GM23338 (cell line): ENCODE measurements around the gene NHSL1. TPM values are rescaled to one million over a fixed set of nuclear protein-coding genes. Genes with fewer than 3 reads are reported as not detected.

Source experiments
- ATAC-seq: fragments of 200-7000 bp; cut with Tn5 transposase; 3 replicates; pipeline ENCODE4 v1.9.1; 2020
- DNase-seq: peaks from one replicate; pipeline ENCODE4 v3.0.0-alpha.2; 2015; ENCODE audit warnings: low spot score
- H2AFZ ChIP-seq: fragments of 200-600 bp; sonication (generic); 2 replicates; pipeline ENCODE4 v1.8.0; 2016; ENCODE audit warnings: antibody characterized with exemption, mild to moderate bottlenecking, moderate library complexity
- H3F3A ChIP-seq: fragments of 200-600 bp; sonication (generic); replicated peaks from 2 replicates; pipeline ENCODE4 v1.8.0; 2017; ENCODE audit warnings: antibody characterized with exemption, mixed run types, low read depth
- H3K27ac ChIP-seq: fragments of 200-600 bp; sonication (generic); 2 replicates; pipeline ENCODE4 v1.6.1; 2016; ENCODE audit warnings: low read depth
- H3K27me3 ChIP-seq: fragments of 200-600 bp; sonication (generic); 2 replicates; pipeline ENCODE4 v1.8.0; 2016; ENCODE audit warnings: mild to moderate bottlenecking, mixed run types, moderate library complexity; ENCODE audit not compliant: insufficient read depth
- H3K36me3 ChIP-seq: fragments of 200-600 bp; sonication (generic); 2 replicates; pipeline ENCODE4 v1.8.0; 2016; ENCODE audit warnings: mild to moderate bottlenecking; ENCODE audit not compliant: insufficient read depth
- H3K4me1 ChIP-seq: fragments of 200-600 bp; sonication (generic); 2 replicates; pipeline ENCODE4 v1.8.0; 2016; ENCODE audit warnings: mild to moderate bottlenecking, moderate library complexity; ENCODE audit not compliant: insufficient read depth
- H3K4me2 ChIP-seq: fragments of 200-600 bp; sonication (generic); 2 replicates; pipeline ENCODE4 v1.7.1; 2017; ENCODE audit warnings: mixed run types
- H3K4me3 ChIP-seq: fragments of 200-600 bp; sonication (generic); 2 replicates; pipeline ENCODE4 v1.6.1; 2016; ENCODE audit warnings: mixed run types
- H3K79me2 ChIP-seq: fragments of 200-600 bp; sonication (generic); replicated peaks from 2 replicates; pipeline ENCODE4 v1.8.0; 2017; ENCODE audit warnings: mild to moderate bottlenecking; ENCODE audit not compliant: insufficient read depth
- H3K9me2 ChIP-seq: fragments of 200-600 bp; sonication (generic); 2 replicates; pipeline ENCODE4 v1.8.0; 2017; ENCODE audit not compliant: insufficient read depth
- H4K20me1 ChIP-seq: fragments of 200-600 bp; sonication (generic); replicated peaks from 2 replicates; pipeline ENCODE4 v1.8.0; 2017; ENCODE audit warnings: mild to moderate bottlenecking; ENCODE audit not compliant: insufficient read depth
- H3K27ac Mint-ChIP-seq: 2 replicates; pipeline ENCODE4 v1.8.0; 2020; ENCODE audit warnings: inconsistent platforms, mild to moderate bottlenecking, moderate library complexity, mixed read lengths
- H3K27me3 Mint-ChIP-seq: 3 replicates; pipeline ENCODE4 v1.8.0; 2022; ENCODE audit warnings: low read depth, mild to moderate bottlenecking, moderate library complexity, mixed read lengths, inconsistent platforms; ENCODE audit not compliant: insufficient read depth, poor library complexity
- H3K36me3 Mint-ChIP-seq: 3 replicates; pipeline ENCODE4 v1.8.0; 2021; ENCODE audit warnings: low read depth, mild to moderate bottlenecking, inconsistent platforms, moderate library complexity, mixed read lengths
- H3K4me1 Mint-ChIP-seq: 3 replicates; pipeline ENCODE4 v1.8.0; 2020; ENCODE audit warnings: mild to moderate bottlenecking, inconsistent platforms, mixed read lengths
- H3K4me3 Mint-ChIP-seq: 3 replicates; pipeline ENCODE4 v1.8.0; 2021; ENCODE audit warnings: moderate library complexity, mild to moderate bottlenecking, inconsistent platforms, mixed read lengths
- H3K9me3 Mint-ChIP-seq: 3 replicates; pipeline ENCODE4 v1.8.0; 2020; ENCODE audit warnings: moderate library complexity, mild to moderate bottlenecking, inconsistent platforms, mixed read lengths
- CREB1 ChIP-seq: fragments of 250-450 bp; sonication (Bioruptor Pico); IDR thresholded peaks from 2 replicates; pipeline ENCODE4 v1.5.0; 2020; ENCODE audit warnings: low read depth, mild to moderate bottlenecking, moderate library complexity
- NANOG ChIP-seq: IDR thresholded peaks from 2 replicates; pipeline ENCODE4 v1.6.1; 2016; ENCODE audit warnings: antibody characterized with exemption, borderline replicate concordance
- polyA plus RNA-seq: library from polyadenylated mRNA; unstranded; fragments of >200 nt; fragmentation: Nextera tagmentation; extraction: Ambion mirVana; gene quantifications from 2 replicates; pipeline ENCODE4 v1.2.1, GENCODE V29; 2016
- total RNA-seq: library from RNA; depleted of rRNA; stranded (reverse); fragments of >200 nt; shearing (Covaris generic); gene quantifications from 2 replicates; pipeline ENCODE4 v1.2.3, GENCODE V29; 2014
- TF ChIP-seq, protein P1 (sequence below): fragments of 250-450 bp; sonication (Bioruptor Pico); IDR thresholded peaks from 2 replicates; pipeline ENCODE4 v1.5.0; 2020; ENCODE audit warnings: mild to moderate bottlenecking, moderate library complexity
- TF ChIP-seq, protein P2 (sequence below): IDR thresholded peaks from one replicate; pipeline ENCODE4 v1.6.1; 2018; ENCODE audit warnings: antibody characterized with exemption; ENCODE audit not compliant: unreplicated experiment
- TF ChIP-seq, protein P3 (sequence below), 2 experiments: fragments of 200-600 bp in 1 of 2; sonication (generic) in 1 of 2; conservative IDR thresholded peaks; 2 replicates each; pipeline versions ENCODE4 v1.5.1 to v1.6.1; 2016 to 2017; ENCODE audit warnings: antibody characterized with exemption in 2 of 2, low read depth in 2 of 2, mild to moderate bottlenecking in 2 of 2, moderate library complexity in 1 of 2

Gene NHSL1
- total and polyA plus RNA-seq, 2 experiments from 2014 or later = 11.2 to 24.5 TPM

DNA sequence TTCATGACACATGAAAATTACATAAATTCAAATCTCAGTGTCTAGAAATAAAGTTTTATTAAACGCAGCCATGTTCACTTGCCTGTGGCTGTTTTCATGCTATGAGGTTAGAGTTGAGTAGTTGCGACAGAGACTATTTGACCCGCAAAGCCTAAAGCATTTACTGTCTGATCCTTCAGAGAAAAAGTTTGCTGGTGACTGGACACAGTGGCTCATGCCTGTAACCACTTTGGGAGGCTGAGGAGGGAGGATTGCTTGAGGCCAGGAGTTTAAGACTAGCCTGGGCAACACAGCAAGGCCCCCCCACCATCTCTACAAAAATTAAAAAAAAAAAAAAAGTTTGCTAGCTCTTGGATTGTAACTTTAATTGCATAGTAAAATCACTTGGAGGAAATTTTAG lies 112.4 kb downstream of the NHSL1 start (continued):
- TF ChIP-seq, protein P1, sequence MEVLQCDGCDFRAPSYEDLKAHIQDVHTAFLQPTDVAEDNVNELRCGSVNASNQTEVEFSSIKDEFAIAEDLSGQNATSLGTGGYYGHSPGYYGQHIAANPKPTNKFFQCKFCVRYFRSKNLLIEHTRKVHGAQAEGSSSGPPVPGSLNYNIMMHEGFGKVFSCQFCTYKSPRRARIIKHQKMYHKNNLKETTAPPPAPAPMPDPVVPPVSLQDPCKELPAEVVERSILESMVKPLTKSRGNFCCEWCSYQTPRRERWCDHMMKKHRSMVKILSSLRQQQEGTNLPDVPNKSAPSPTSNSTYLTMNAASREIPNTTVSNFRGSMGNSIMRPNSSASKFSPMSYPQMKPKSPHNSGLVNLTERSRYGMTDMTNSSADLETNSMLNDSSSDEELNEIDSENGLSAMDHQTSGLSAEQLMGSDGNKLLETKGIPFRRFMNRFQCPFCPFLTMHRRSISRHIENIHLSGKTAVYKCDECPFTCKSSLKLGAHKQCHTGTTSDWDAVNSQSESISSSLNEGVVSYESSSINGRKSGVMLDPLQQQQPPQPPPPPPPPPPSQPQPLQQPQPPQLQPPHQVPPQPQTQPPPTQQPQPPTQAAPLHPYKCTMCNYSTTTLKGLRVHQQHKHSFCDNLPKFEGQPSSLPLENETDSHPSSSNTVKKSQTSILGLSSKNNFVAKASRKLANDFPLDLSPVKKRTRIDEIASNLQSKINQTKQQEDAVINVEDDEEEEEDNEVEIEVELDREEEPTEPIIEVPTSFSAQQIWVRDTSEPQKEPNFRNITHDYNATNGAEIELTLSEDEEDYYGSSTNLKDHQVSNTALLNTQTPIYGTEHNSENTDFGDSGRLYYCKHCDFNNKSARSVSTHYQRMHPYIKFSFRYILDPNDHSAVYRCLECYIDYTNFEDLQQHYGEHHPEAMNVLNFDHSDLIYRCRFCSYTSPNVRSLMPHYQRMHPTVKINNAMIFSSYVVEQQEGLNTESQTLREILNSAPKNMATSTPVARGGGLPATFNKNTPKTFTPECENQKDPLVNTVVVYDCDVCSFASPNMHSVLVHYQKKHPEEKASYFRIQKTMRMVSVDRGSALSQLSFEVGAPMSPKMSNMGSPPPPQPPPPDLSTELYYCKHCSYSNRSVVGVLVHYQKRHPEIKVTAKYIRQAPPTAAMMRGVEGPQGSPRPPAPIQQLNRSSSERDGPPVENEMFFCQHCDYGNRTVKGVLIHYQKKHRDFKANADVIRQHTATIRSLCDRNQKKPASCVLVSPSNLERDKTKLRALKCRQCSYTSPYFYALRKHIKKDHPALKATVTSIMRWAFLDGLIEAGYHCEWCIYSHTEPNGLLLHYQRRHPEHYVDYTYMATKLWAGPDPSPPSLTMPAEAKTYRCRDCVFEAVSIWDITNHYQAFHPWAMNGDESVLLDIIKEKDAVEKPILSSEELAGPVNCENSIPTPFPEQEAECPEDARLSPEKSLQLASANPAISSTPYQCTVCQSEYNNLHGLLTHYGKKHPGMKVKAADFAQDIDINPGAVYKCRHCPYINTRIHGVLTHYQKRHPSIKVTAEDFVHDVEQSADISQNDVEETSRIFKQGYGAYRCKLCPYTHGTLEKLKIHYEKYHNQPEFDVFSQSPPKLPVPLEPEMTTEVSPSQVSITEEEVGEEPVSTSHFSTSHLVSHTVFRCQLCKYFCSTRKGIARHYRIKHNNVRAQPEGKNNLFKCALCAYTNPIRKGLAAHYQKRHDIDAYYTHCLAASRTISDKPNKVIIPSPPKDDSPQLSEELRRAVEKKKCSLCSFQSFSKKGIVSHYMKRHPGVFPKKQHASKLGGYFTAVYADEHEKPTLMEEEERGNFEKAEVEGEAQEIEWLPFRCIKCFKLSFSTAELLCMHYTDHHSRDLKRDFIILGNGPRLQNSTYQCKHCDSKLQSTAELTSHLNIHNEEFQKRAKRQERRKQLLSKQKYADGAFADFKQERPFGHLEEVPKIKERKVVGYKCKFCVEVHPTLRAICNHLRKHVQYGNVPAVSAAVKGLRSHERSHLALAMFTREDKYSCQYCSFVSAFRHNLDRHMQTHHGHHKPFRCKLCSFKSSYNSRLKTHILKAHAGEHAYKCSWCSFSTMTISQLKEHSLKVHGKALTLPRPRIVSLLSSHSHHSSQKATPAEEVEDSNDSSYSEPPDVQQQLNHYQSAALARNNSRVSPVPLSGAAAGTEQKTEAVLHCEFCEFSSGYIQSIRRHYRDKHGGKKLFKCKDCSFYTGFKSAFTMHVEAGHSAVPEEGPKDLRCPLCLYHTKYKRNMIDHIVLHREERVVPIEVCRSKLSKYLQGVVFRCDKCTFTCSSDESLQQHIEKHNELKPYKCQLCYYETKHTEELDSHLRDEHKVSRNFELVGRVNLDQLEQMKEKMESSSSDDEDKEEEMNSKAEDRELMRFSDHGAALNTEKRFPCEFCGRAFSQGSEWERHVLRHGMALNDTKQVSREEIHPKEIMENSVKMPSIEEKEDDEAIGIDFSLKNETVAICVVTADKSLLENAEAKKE (CRISPR knock-in tag) = no peak
- TF ChIP-seq, protein P2, sequence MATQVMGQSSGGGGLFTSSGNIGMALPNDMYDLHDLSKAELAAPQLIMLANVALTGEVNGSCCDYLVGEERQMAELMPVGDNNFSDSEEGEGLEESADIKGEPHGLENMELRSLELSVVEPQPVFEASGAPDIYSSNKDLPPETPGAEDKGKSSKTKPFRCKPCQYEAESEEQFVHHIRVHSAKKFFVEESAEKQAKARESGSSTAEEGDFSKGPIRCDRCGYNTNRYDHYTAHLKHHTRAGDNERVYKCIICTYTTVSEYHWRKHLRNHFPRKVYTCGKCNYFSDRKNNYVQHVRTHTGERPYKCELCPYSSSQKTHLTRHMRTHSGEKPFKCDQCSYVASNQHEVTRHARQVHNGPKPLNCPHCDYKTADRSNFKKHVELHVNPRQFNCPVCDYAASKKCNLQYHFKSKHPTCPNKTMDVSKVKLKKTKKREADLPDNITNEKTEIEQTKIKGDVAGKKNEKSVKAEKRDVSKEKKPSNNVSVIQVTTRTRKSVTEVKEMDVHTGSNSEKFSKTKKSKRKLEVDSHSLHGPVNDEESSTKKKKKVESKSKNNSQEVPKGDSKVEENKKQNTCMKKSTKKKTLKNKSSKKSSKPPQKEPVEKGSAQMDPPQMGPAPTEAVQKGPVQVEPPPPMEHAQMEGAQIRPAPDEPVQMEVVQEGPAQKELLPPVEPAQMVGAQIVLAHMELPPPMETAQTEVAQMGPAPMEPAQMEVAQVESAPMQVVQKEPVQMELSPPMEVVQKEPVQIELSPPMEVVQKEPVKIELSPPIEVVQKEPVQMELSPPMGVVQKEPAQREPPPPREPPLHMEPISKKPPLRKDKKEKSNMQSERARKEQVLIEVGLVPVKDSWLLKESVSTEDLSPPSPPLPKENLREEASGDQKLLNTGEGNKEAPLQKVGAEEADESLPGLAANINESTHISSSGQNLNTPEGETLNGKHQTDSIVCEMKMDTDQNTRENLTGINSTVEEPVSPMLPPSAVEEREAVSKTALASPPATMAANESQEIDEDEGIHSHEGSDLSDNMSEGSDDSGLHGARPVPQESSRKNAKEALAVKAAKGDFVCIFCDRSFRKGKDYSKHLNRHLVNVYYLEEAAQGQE = no peak

DNA sequence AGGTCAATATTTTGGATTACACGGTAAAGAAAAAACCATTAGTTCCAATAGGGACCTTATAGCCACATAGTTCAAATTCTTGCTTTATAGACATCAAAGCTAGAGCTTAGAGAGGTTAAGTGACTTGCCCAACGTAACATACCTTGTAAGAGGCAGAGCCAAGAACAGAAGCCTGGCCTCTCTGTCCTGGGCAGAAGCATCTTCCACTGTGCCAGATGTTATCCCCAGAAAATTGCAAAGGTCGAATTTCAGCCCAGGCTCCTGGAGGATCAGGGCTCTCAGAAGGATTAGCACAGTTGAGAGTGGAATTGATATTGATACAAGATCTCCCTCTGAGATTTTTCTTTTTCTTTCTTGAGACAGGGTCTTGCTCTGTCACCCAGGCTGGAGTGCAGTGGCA lies 115.5 kb downstream of the NHSL1 start:
- H2AFZ ChIP-seq = no peak overlapping the region
- H3K27me3 ChIP-seq = no peaks in the 10 kb centered on the region
- no peak overlapping the region for H3K4me2 ChIP-seq
- Mint-ChIP-seq H3K9me3 (no peaks in the 10 kb centered on the region), H3K27ac (no peak overlapping the region), H3K27me3 (peaks cover 8% of the 10 kb centered on the region), H3K36me3 (no peaks in the 10 kb centered on the region), H3K4me1 (peaks cover 22% of the 10 kb centered on the region), H3K4me3 (no peak overlapping the region)
- H3K79me2 ChIP-seq = no peaks in the 10 kb centered on the region
- H3K27ac ChIP-seq = no peak overlapping the region
- ATAC-seq (no peak), DNase-seq (no peak)
- no peaks in the 10 kb centered on the region for H3F3A ChIP-seq
- no peak overlapping the region for H3K4me3 ChIP-seq
- H3K9me2 ChIP-seq = no peaks in the 10 kb centered on the region
- H3K36me3 ChIP-seq = no peaks in the 10 kb centered on the region
- no peak for TF ChIP-seq CREB1 (CRISPR knock-in tag)
- TF ChIP-seq, protein P3, sequence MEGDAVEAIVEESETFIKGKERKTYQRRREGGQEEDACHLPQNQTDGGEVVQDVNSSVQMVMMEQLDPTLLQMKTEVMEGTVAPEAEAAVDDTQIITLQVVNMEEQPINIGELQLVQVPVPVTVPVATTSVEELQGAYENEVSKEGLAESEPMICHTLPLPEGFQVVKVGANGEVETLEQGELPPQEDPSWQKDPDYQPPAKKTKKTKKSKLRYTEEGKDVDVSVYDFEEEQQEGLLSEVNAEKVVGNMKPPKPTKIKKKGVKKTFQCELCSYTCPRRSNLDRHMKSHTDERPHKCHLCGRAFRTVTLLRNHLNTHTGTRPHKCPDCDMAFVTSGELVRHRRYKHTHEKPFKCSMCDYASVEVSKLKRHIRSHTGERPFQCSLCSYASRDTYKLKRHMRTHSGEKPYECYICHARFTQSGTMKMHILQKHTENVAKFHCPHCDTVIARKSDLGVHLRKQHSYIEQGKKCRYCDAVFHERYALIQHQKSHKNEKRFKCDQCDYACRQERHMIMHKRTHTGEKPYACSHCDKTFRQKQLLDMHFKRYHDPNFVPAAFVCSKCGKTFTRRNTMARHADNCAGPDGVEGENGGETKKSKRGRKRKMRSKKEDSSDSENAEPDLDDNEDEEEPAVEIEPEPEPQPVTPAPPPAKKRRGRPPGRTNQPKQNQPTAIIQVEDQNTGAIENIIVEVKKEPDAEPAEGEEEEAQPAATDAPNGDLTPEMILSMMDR (conservative IDR thresholded peaks at IDR 0.05; ENCODE audit: low read depth in 2 of 2) = no peak
- TF ChIP-seq NANOG = no peak
- H4K20me1 ChIP-seq = no peaks in the 10 kb centered on the region
- H3K4me1 ChIP-seq = peaks cover 10% of the 10 kb centered on the region
